H9 (cell line): ENCODE measurements around the gene OPA3. TPM values are rescaled to one million over a fixed set of nuclear protein-coding genes. Genes with fewer than 3 reads are reported as not detected.
A peak's percentile ranks its signal among the peaks of the same experiment; 100 is the strongest.

Experiments used
- DNase-seq: peaks from one replicate; pipeline ENCODE4 v3.0.0-alpha.2; 2017
- H2AFZ ChIP-seq: one replicate; pipeline ENCODE4 v1.6.1; 2013; ENCODE audit warnings: mild to moderate bottlenecking, low read length, control low read depth, moderate library complexity
- H2AK5ac ChIP-seq: 2 replicates; pipeline ENCODE4 v1.6.1; 2013; ENCODE audit warnings: low read length, control low read depth, mixed read lengths; ENCODE audit not compliant: insufficient read length
- H2BK120ac ChIP-seq: one replicate; pipeline ENCODE4 v1.6.1; 2013; ENCODE audit warnings: low read depth, mild to moderate bottlenecking, low read length, control low read depth, inconsistent platforms; ENCODE audit not compliant: poor library complexity, severe bottlenecking
- H2BK12ac ChIP-seq: 2 replicates; pipeline ENCODE4 v1.6.1; 2013; ENCODE audit warnings: low read length, control low read depth, mixed read lengths, low read depth; ENCODE audit not compliant: insufficient read length
- H2BK15ac ChIP-seq: 2 replicates; pipeline ENCODE4 v1.6.1; 2013; ENCODE audit warnings: low read depth, low read length, control low read depth
- H2BK20ac ChIP-seq: one replicate; pipeline ENCODE4 v1.6.1; 2013; ENCODE audit warnings: low read depth, mild to moderate bottlenecking, low read length, control low read depth, inconsistent platforms; ENCODE audit not compliant: poor library complexity, severe bottlenecking
- H2BK5ac ChIP-seq: 2 replicates; pipeline ENCODE4 v1.6.1; 2013; ENCODE audit warnings: low read length, control low read depth, mixed read lengths; ENCODE audit not compliant: insufficient read length
- H3K14ac ChIP-seq: 2 replicates; pipeline ENCODE4 v1.6.1; 2013; ENCODE audit warnings: low read length, control low read depth; ENCODE audit not compliant: insufficient read depth
- H3K18ac ChIP-seq: 2 replicates; pipeline ENCODE4 v1.6.1; 2013; ENCODE audit warnings: low read depth, mild to moderate bottlenecking, mixed read lengths, low read length, control low read depth; ENCODE audit not compliant: insufficient read length
- H3K23ac ChIP-seq: 2 replicates; pipeline ENCODE4 v1.6.1; 2013; ENCODE audit warnings: low read length, control low read depth, mixed read lengths, low read depth; ENCODE audit not compliant: insufficient read length
- H3K23me2 ChIP-seq: 2 replicates; pipeline ENCODE4 v1.6.1; 2013; ENCODE audit warnings: low read depth, mild to moderate bottlenecking, mixed read lengths, low read length, control low read depth; ENCODE audit not compliant: insufficient read length, poor library complexity, severe bottlenecking
- H3K27ac ChIP-seq: 2 replicates; pipeline ENCODE4 v1.5.1; 2013; ENCODE audit warnings: low read length, control low read depth, mixed read lengths, low read depth; ENCODE audit not compliant: insufficient read length
- H3K27me3 ChIP-seq: 2 replicates; pipeline ENCODE4 v1.6.1; 2013; ENCODE audit warnings: low read length, control low read depth, inconsistent platforms; ENCODE audit not compliant: insufficient read depth
- H3K4ac ChIP-seq: 2 replicates; pipeline ENCODE4 v1.6.1; 2013; ENCODE audit warnings: low read depth, mild to moderate bottlenecking, control low read depth, inconsistent platforms, low read length, moderate library complexity
- H3K4me1 ChIP-seq: 2 replicates; pipeline ENCODE4 v1.6.1; 2013; ENCODE audit warnings: low read length, control low read depth, inconsistent platforms; ENCODE audit not compliant: insufficient read depth
- H3K4me2 ChIP-seq: 2 replicates; pipeline ENCODE4 v1.6.1; 2013; ENCODE audit warnings: low read length, control low read depth, mixed read lengths; ENCODE audit not compliant: insufficient read length, insufficient read depth
- H3K56ac ChIP-seq: 2 replicates; pipeline ENCODE4 v1.6.1; 2013; ENCODE audit warnings: low read depth, mild to moderate bottlenecking, mixed read lengths, low read length, control low read depth; ENCODE audit not compliant: insufficient read length
- H3K79me1 ChIP-seq: 2 replicates; pipeline ENCODE4 v1.6.1; 2013; ENCODE audit warnings: low read depth, mild to moderate bottlenecking, moderate library complexity, low read length, control low read depth, inconsistent platforms; ENCODE audit not compliant: insufficient read depth, poor library complexity, severe bottlenecking
- H3K79me2 ChIP-seq: 2 replicates; pipeline ENCODE4 v1.6.1; 2013; ENCODE audit warnings: low read length, control low read depth, inconsistent platforms; ENCODE audit not compliant: insufficient read depth
- H3K9ac ChIP-seq: 2 replicates; pipeline ENCODE4 v1.6.1; 2013; ENCODE audit warnings: low read length, control low read depth, mixed read lengths; ENCODE audit not compliant: insufficient read length; ENCODE audit errors: extremely low read depth
- H3K9me3 ChIP-seq: one replicate; pipeline ENCODE4 v1.6.1; 2013; ENCODE audit warnings: low read depth, low read length, inconsistent platforms; ENCODE audit not compliant: control insufficient read depth
- H3T11ph ChIP-seq: one replicate; pipeline ENCODE4 v1.6.1; 2013; ENCODE audit warnings: mild to moderate bottlenecking, low read length, control low read depth, inconsistent platforms
- H4K20me1 ChIP-seq: one replicate; pipeline ENCODE4 v1.6.1; 2013; ENCODE audit not compliant: control insufficient read depth, insufficient read length, insufficient read depth
- H4K5ac ChIP-seq: 2 replicates; pipeline ENCODE4 v1.6.1; 2013; ENCODE audit warnings: low read depth, mild to moderate bottlenecking, mixed read lengths, low read length, control low read depth; ENCODE audit not compliant: insufficient read length
- H4K8ac ChIP-seq: replicated peaks from 2 replicates; pipeline ENCODE4 v1.6.1; 2013; ENCODE audit warnings: low read length, control low read depth, mixed read lengths, low read depth; ENCODE audit not compliant: insufficient read length
- H4K91ac ChIP-seq: 2 replicates; pipeline ENCODE4 v1.6.1; 2013; ENCODE audit warnings: low read depth, mild to moderate bottlenecking, moderate library complexity, mixed read lengths, low read length, control low read depth; ENCODE audit not compliant: insufficient read length
- H3K27ac Mint-ChIP-seq, 3 experiments: 2 replicates in 2 of 3; 3 replicates in 1 of 3; pipeline ENCODE4 v1.8.0; 2020 to 2021; ENCODE audit warnings: mixed read lengths in 3 of 3, mild to moderate bottlenecking in 1 of 3, moderate library complexity in 1 of 3
- H3K27me3 Mint-ChIP-seq: 2 replicates; pipeline ENCODE4 v1.8.0; 2021; ENCODE audit warnings: low read depth, mild to moderate bottlenecking, moderate library complexity, mixed read lengths
- H3K36me3 Mint-ChIP-seq, 3 experiments: 2 replicates in 2 of 3; 3 replicates in 1 of 3; pipeline ENCODE4 v1.8.0; 2020 to 2021; ENCODE audit warnings: low read depth in 3 of 3, mixed read lengths in 3 of 3; ENCODE audit not compliant: insufficient read depth in 1 of 3
- H3K4me1 Mint-ChIP-seq, 2 experiments: 2 replicates each; pipeline ENCODE4 v1.8.0; 2020; ENCODE audit warnings: mixed read lengths in 2 of 2
- H3K4me3 Mint-ChIP-seq, 2 experiments: 2 replicates in 1 of 2; 3 replicates in 1 of 2; pipeline ENCODE4 v1.8.0; 2020 to 2021; ENCODE audit warnings: mild to moderate bottlenecking in 2 of 2, mixed read lengths in 2 of 2, moderate library complexity in 1 of 2
- H3K9me3 Mint-ChIP-seq, 2 experiments: 2 replicates in 1 of 2; 3 replicates in 1 of 2; pipeline ENCODE4 v1.8.0; 2020; ENCODE audit warnings: mild to moderate bottlenecking in 2 of 2, mixed read lengths in 2 of 2, moderate library complexity in 1 of 2
- WGBS: extraction: QIAGEN DNeasy Blood & Tissue Kit; methylation state at CpG from one replicate; pipeline ENCODE4 v1.1.7; 2013; ENCODE audit warnings: missing lambda C conversion rate, low lambda C conversion rate, mixed read lengths; ENCODE audit not compliant: insufficient read length; ENCODE audit errors: extremely low coverage; 5-methylcytosine and 5-hydroxymethylcytosine counted together
- total RNA-seq: library from RNA; stranded (reverse); gene quantifications from 2 replicates; pipeline ENCODE4 v1.2.1, GENCODE V29; 2021
- TF ChIP-seq, protein P1 (sequence below): fragments of 200-600 bp; sonication (generic); conservative IDR thresholded peaks from 3 replicates; pipeline ENCODE4 v1.8.0; 2021; ENCODE audit warnings: antibody characterized with exemption, mild to moderate bottlenecking

The OPA3 gene
- total RNA-seq, 1 experiment from 2014 or later = 13.0 TPM

DNA sequence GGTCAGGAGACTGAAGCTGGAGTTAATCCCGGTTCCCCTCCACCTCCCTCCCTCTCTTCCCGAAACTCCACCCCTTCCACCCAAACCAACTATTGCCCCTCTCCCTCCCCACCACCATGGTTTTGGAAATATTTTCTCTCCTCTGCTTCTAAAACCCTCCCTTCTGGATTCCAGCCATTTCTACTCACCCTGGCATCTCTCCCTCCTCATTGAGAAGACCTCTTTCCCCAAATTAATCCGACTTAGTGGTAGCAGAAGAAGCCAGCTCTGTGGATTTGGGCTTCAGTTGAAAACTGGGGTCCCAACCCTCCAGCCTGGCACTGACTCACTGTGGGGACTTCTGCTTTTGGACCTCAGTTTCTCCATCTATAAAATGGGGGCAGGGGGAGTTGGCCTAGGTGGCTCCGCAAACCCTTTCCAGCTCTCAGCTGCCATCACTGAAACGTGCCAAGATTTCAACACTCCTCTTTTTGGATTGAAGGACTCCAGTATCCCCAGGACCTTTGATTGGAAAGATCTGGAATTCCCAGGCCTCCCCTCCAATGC is 15.8 kb upstream of the OPA3 start:
- Histone ChIP-seq H3K79me2 (no peaks in the 10 kb centered on the region), H4K20me1 (no peaks in the 10 kb centered on the region), H3K4me2 (peak overlapping the region; percentile 65), H3K9ac (no peak overlapping the region), H3K9me3 (no peaks in the 10 kb centered on the region), H3T11ph (no peak overlapping the region), H3K4ac (no peak overlapping the region), H2AK5ac (no peak overlapping the region), H3K27ac (no peak overlapping the region), H3K56ac (no peak overlapping the region), H4K91ac (no peak overlapping the region), H2BK20ac (no peak overlapping the region), H2BK5ac (no peak overlapping the region), H2BK15ac (no peak overlapping the region), H3K14ac (no peak overlapping the region), H3K23me2 (peaks cover 6% of the 10 kb centered on the region), H4K5ac (no peak overlapping the region), H3K4me1 (no peaks in the 10 kb centered on the region), H3K79me1 (no peaks in the 10 kb centered on the region), H2AFZ (no peak overlapping the region), H2BK120ac (no peak overlapping the region), H3K23ac (no peak overlapping the region), H4K8ac (no peak overlapping the region), H3K27me3 (peaks cover 34% of the 10 kb centered on the region), H2BK12ac (no peak overlapping the region), H3K18ac (no peak overlapping the region)
- H3K27me3 Mint-ChIP-seq = peaks cover 78% of the 10 kb centered on the region
- peaks cover 0 to 3% (median 0%) of the 10 kb centered on the region in 3 experiments; a peak in 2 of 7 replicates for H3K36me3 Mint-ChIP-seq
- WGBS = no CpG with 5 or more reads among the region's 5 CpGs
- peaks cover 33 to 66% of the 10 kb centered on the region in 2 experiments for H3K4me1 Mint-ChIP-seq
- TF ChIP-seq, protein P1, sequence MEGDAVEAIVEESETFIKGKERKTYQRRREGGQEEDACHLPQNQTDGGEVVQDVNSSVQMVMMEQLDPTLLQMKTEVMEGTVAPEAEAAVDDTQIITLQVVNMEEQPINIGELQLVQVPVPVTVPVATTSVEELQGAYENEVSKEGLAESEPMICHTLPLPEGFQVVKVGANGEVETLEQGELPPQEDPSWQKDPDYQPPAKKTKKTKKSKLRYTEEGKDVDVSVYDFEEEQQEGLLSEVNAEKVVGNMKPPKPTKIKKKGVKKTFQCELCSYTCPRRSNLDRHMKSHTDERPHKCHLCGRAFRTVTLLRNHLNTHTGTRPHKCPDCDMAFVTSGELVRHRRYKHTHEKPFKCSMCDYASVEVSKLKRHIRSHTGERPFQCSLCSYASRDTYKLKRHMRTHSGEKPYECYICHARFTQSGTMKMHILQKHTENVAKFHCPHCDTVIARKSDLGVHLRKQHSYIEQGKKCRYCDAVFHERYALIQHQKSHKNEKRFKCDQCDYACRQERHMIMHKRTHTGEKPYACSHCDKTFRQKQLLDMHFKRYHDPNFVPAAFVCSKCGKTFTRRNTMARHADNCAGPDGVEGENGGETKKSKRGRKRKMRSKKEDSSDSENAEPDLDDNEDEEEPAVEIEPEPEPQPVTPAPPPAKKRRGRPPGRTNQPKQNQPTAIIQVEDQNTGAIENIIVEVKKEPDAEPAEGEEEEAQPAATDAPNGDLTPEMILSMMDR = no peak
- H3K9me3 Mint-ChIP-seq = no peaks in the 10 kb centered on the region; a peak in 1 of 5 replicates
- no peak for DNase-seq
- no peak overlapping the region for H3K27ac Mint-ChIP-seq
- H3K4me3 Mint-ChIP-seq = peak overlapping the region in 1 of 2 experiments; percentile 57; a peak in 1 of 5 replicates
